Vagina (tissue), 2 donors: ENCODE data around the gene PTGDS. TPM values are rescaled to one million over a fixed set of nuclear protein-coding genes. Genes with fewer than 3 reads are reported as not detected.

Experiments used
- DNase-seq, 2 donors: peaks; one replicate each; pipeline ENCODE4 v3.0.0-alpha.2; 2017; ENCODE audit errors: extremely low spot score in 2 of 2
- H3K27ac ChIP-seq: fragments of 200-600 bp; sonication (generic); one replicate; pipeline ENCODE4 v1.5.1; 2019
- H3K27me3 ChIP-seq: fragments of 200-600 bp; sonication (generic); one replicate; pipeline ENCODE4 v1.5.1; 2019
- H3K36me3 ChIP-seq, 2 donors: fragments of 200-600 bp; sonication (generic); one replicate each; pipeline ENCODE4 v1.5.1; 2017 to 2019
- H3K4me1 ChIP-seq: fragments of 200-600 bp; sonication (generic); one replicate; pipeline ENCODE4 v1.5.1; 2019
- H3K4me3 ChIP-seq, 2 donors: fragments of 200-600 bp; sonication (generic); 1 replicate in 1 of 2; 2 replicates in 1 of 2; pipeline ENCODE4 v1.5.1; 2016 to 2019
- H3K9me3 ChIP-seq: fragments of 200-600 bp; sonication (generic); one replicate; pipeline ENCODE4 v1.5.1; 2019
- CTCF ChIP-seq, 3 experiments: fragments of 450-650 bp in 2 of 3; fragments of 200-600 bp in 1 of 3; sonication (generic) in 1 of 3; IDR thresholded peaks; one replicate each; pipeline ENCODE4 v1.5.1; 2017 to 2019; ENCODE audit warnings: antibody characterized with exemption in 3 of 3, mild to moderate bottlenecking in 2 of 3, moderate library complexity in 2 of 3
- POLR2A ChIP-seq, 2 donors: fragments of 450-650 bp; IDR thresholded peaks; one replicate each; pipeline ENCODE4 v1.6.1; 2017; ENCODE audit warnings: antibody characterized with exemption in 2 of 2, mild to moderate bottlenecking in 2 of 2, moderate library complexity in 2 of 2
- POLR2AphosphoS5 ChIP-seq, 2 donors: sonication (generic); formaldehyde crosslinking; IDR thresholded peaks; one replicate each; pipeline ENCODE4 v1.9.0; 2017; ENCODE audit warnings: antibody characterized with exemption in 2 of 2, mild to moderate bottlenecking in 2 of 2, low read depth in 1 of 2; ENCODE audit not compliant: insufficient read depth in 1 of 2
- intact Hi-C: fragments of 100-400 bp; cut with DNase I; formaldehyde crosslinking; loops from one replicate; pipeline ENCODE4 v1.15.1; 2023
- total RNA-seq: library from RNA; depleted of rRNA; stranded (reverse); fragments of >200 nt; gene quantifications from one replicate; pipeline ENCODE4 v1.2.3, GENCODE V29; 2016

The PTGDS gene
- total RNA-seq, 1 donor from 2014 or later = 301 TPM

GRCh38 chr9:136939996-136940525 is 37.2 kb upstream of the PTGDS start:
- no peaks in the 10 kb centered on the region for H3K9me3 ChIP-seq
- peaks cover 18% of the 10 kb centered on the region for H3K4me1 ChIP-seq
- H3K36me3 ChIP-seq = peaks cover 0 to 38% of the 10 kb centered on the region in 2 donors
- TF ChIP-seq CTCF (IDR thresholded peaks at IDR 0.05) (no peak), POLR2A (IDR thresholded peaks at IDR 0.05) (no peak), POLR2AphosphoS5 (IDR thresholded peaks at IDR 0.05; ENCODE audit: insufficient read depth in 1 of 2, low read depth in 1 of 2) (no peak)
- no peak overlapping the region for H3K27ac ChIP-seq
- H3K4me3 ChIP-seq = no peak overlapping the region
- intact Hi-C loops = loop anchor here (5.0 kb wide), 1 partner anchor 87 kb away; the partner anchor contains the start of gene ABCA2
- no peaks in the 10 kb centered on the region for H3K27me3 ChIP-seq
- no peak for DNase-seq

DNA sequence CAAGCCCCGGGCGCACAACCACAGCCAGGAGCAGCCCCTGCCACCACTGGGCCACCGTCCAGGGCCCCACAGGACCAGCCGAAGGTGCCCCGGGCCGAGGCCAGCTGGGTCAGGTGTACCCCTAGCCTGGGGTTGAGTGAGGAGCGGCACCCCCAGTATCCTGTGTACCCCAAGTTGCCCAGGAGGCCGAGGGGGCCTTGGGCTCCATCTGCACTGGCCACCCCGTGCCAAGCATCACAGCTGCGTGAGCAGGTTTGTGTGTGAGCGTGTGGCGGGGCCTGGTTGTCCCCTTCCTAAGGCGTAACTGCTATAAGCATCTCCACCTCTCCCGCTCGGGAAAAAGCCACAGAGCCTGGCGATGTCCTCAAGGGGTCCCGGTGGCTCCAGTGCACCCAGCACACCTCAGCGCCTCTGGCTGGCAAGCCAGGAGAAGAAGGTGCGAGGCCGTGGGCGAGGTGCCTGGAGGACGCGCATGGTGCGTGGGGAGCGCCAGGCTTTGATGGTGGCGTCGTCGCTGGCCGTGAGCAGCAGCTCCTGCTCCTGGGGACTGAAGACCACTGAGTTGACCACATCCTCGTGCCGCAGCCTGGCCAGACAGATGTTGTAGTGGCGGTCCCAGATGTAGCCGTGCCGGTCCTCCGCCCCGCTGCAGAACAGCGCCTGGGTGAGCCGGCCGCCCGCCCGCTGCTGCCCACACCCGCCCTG is 36.6 kb upstream of the PTGDS start:
- Histone ChIP-seq H3K27me3 (no peaks in the 10 kb centered on the region), H3K9me3 (no peaks in the 10 kb centered on the region), H3K4me3 (no peak overlapping the region), H3K36me3 (peaks cover 0 to 38% of the 10 kb centered on the region in 2 donors), H3K27ac (no peak overlapping the region), H3K4me1 (peaks cover 22% of the 10 kb centered on the region)
- TF ChIP-seq POLR2A (IDR thresholded peaks at IDR 0.05) (no peak), POLR2AphosphoS5 (IDR thresholded peaks at IDR 0.05; ENCODE audit: insufficient read depth in 1 of 2, low read depth in 1 of 2) (no peak), CTCF (IDR thresholded peaks at IDR 0.05) (no peak)
- intact Hi-C loops = loop anchor here (5.0 kb wide), 1 partner anchor 87 kb away; the partner anchor contains the start of gene ABCA2
- DNase-seq = no peak

- H3K4me3 ChIP-seq = no peak overlapping the region
- H3K9me3 ChIP-seq = no peaks in the 10 kb centered on the region
- TF ChIP-seq POLR2AphosphoS5 (IDR thresholded peaks at IDR 0.05; ENCODE audit: insufficient read depth in 1 of 2, low read depth in 1 of 2) (no peak), CTCF (IDR thresholded peaks at IDR 0.05) (no peak), POLR2A (IDR thresholded peaks at IDR 0.05) (no peak)
- no peak for DNase-seq
- intact Hi-C loops = loop anchor here (5.0 kb wide), 1 partner anchor 86 kb away; the partner anchor contains the start of gene ABCA2
- H3K27ac ChIP-seq = no peak overlapping the region
- peaks cover 0 to 38% of the 10 kb centered on the region in 2 donors for H3K36me3 ChIP-seq
- no peaks in the 10 kb centered on the region for H3K27me3 ChIP-seq
- peaks cover 22% of the 10 kb centered on the region for H3K4me1 ChIP-seq
Observed at GRCh38 chr9:136941231-136942111, 35.8 kb upstream of the PTGDS start.

GRCh38 chr9:136942112-136942880 is 35.0 kb upstream of the PTGDS start:
- DNase-seq = no peak
- H3K36me3 ChIP-seq = peaks cover 0 to 38% of the 10 kb centered on the region in 2 donors
- no peak for TF ChIP-seq POLR2A (IDR thresholded peaks at IDR 0.05)
- TF ChIP-seq POLR2AphosphoS5 (IDR thresholded peaks at IDR 0.05; ENCODE audit: insufficient read depth in 1 of 2, low read depth in 1 of 2) = no peak
- TF ChIP-seq CTCF (IDR thresholded peaks at IDR 0.05) = no peak
- H3K4me3 ChIP-seq = no peak overlapping the region
- intact Hi-C loops = loop anchor here (5.0 kb wide), 1 partner anchor 85 kb away; the partner anchor contains the start of gene ABCA2
- H3K9me3 ChIP-seq = no peaks in the 10 kb centered on the region
- no peaks in the 10 kb centered on the region for H3K27me3 ChIP-seq
- H3K27ac ChIP-seq = no peak overlapping the region
- peaks cover 26% of the 10 kb centered on the region for H3K4me1 ChIP-seq
